ENCODE data around the gene PTGR3.
A peak's percentile ranks its signal among the peaks of the same experiment; 100 is the strongest.

Gene PTGR3

GRCh38 chr18:75231053-75231406, 22.1 kb upstream of the PTGR3 start:
- Histone ChIP-seq H3K4me1 (ENCODE audit: control insufficient read depth in 1 of 2, insufficient read depth in 2 of 2, low read length in 2 of 2) (peaks cover 14 to 41% of the 10 kb centered on the region in 2 donors), H3K4me3 (ENCODE audit: low read depth in 1 of 2, low read length in 2 of 2) (no peak overlapping the region)

GRCh38 chr18:75230163-75231052, 21.5 kb upstream of the PTGR3 start:
- H3K4me1 ChIP-seq (ENCODE audit: control insufficient read depth in 1 of 2, insufficient read depth in 2 of 2, low read length in 2 of 2) = peaks cover 14 to 41% of the 10 kb centered on the region in 2 donors
- H3K4me3 ChIP-seq (ENCODE audit: low read depth in 1 of 2, low read length in 2 of 2) = no peak overlapping the region
- peaks cover 0 to 2% of the 10 kb centered on the region in 2 donors for H3K36me3 ChIP-seq (ENCODE audit: control insufficient read depth in 1 of 2, insufficient read depth in 2 of 2, low read length in 2 of 2)
- H3K9me3 ChIP-seq (ENCODE audit: control insufficient read depth in 1 of 2, low read length in 2 of 2) = no peaks in the 10 kb centered on the region
- no peaks in the 10 kb centered on the region for H3K27me3 ChIP-seq (ENCODE audit: low read depth, low read length)
- H3K27ac ChIP-seq (ENCODE audit: low read length) = no peak overlapping the region

More at GRCh38 chr18:75231053-75231406, 22.1 kb upstream of the PTGR3 start:
- no peaks in the 10 kb centered on the region for H3K9me3 ChIP-seq (ENCODE audit: control insufficient read depth in 1 of 2, low read length in 2 of 2)
- H3K27me3 ChIP-seq (ENCODE audit: low read depth, low read length) = no peaks in the 10 kb centered on the region
- no peak overlapping the region for H3K27ac ChIP-seq (ENCODE audit: low read length)
- peaks cover 0 to 2% of the 10 kb centered on the region in 2 donors for H3K36me3 ChIP-seq (ENCODE audit: control insufficient read depth in 1 of 2, insufficient read depth in 2 of 2, low read length in 2 of 2)

GRCh38 chr18:75229437-75229836, 20.5 kb upstream of the PTGR3 start:
- no peaks in the 10 kb centered on the region for H3K27me3 ChIP-seq (ENCODE audit: low read depth, low read length)
- H3K9me3 ChIP-seq (ENCODE audit: control insufficient read depth in 1 of 2, low read length in 2 of 2) = no peaks in the 10 kb centered on the region
- peaks cover 14 to 48% of the 10 kb centered on the region in 2 donors for H3K4me1 ChIP-seq (ENCODE audit: control insufficient read depth in 1 of 2, insufficient read depth in 2 of 2, low read length in 2 of 2)
- H3K27ac ChIP-seq (ENCODE audit: low read length) = no peak overlapping the region
- H3K4me3 ChIP-seq (ENCODE audit: low read depth in 1 of 2, low read length in 2 of 2) = no peak overlapping the region
- no peaks in the 10 kb centered on the region for H3K36me3 ChIP-seq (ENCODE audit: control insufficient read depth in 1 of 2, insufficient read depth in 2 of 2, low read length in 2 of 2)

GRCh38 chr18:75228967-75229366, 20.0 kb upstream of the PTGR3 start:
- Histone ChIP-seq H3K36me3 (ENCODE audit: control insufficient read depth in 1 of 2, insufficient read depth in 2 of 2, low read length in 2 of 2) (no peaks in the 10 kb centered on the region), H3K27me3 (ENCODE audit: low read depth, low read length) (no peaks in the 10 kb centered on the region), H3K4me3 (ENCODE audit: low read depth in 1 of 2, low read length in 2 of 2) (no peak overlapping the region), H3K27ac (ENCODE audit: low read length) (no peak overlapping the region), H3K4me1 (ENCODE audit: control insufficient read depth in 1 of 2, insufficient read depth in 2 of 2, low read length in 2 of 2) (peaks cover 14 to 53% of the 10 kb centered on the region in 2 donors), H3K9me3 (ENCODE audit: control insufficient read depth in 1 of 2, low read length in 2 of 2) (no peaks in the 10 kb centered on the region)

GRCh38 chr18:75227535-75228296, 18.8 kb upstream of the PTGR3 start:
- no peaks in the 10 kb centered on the region for H3K9me3 ChIP-seq (ENCODE audit: control insufficient read depth in 1 of 2, low read length in 2 of 2)
- H3K36me3 ChIP-seq (ENCODE audit: control insufficient read depth in 1 of 2, insufficient read depth in 2 of 2, low read length in 2 of 2) = no peaks in the 10 kb centered on the region
- H3K27ac ChIP-seq (ENCODE audit: low read length) = peak overlapping the region; percentile 68
- H3K4me3 ChIP-seq (ENCODE audit: low read depth in 1 of 2, low read length in 2 of 2) = peak overlapping the region; percentile 49 to 52
- no peaks in the 10 kb centered on the region for H3K27me3 ChIP-seq (ENCODE audit: low read depth, low read length)
- H3K4me1 ChIP-seq (ENCODE audit: control insufficient read depth in 1 of 2, insufficient read depth in 2 of 2, low read length in 2 of 2) = peaks cover 14 to 60% of the 10 kb centered on the region in 2 donors

- no peaks in the 10 kb centered on the region for H3K36me3 ChIP-seq (ENCODE audit: control insufficient read depth in 1 of 2, insufficient read depth in 2 of 2, low read length in 2 of 2)
- H3K27ac ChIP-seq (ENCODE audit: low read length) = peak overlapping the region; percentile 68
- H3K4me1 ChIP-seq (ENCODE audit: control insufficient read depth in 1 of 2, insufficient read depth in 2 of 2, low read length in 2 of 2) = peaks cover 14 to 66% of the 10 kb centered on the region in 2 donors
- H3K9me3 ChIP-seq (ENCODE audit: control insufficient read depth in 1 of 2, low read length in 2 of 2) = no peaks in the 10 kb centered on the region
- H3K27me3 ChIP-seq (ENCODE audit: low read depth, low read length) = no peaks in the 10 kb centered on the region
- H3K4me3 ChIP-seq (ENCODE audit: low read depth in 1 of 2, low read length in 2 of 2) = peak overlapping the region; percentile 49 to 52
Measured at GRCh38 chr18:75226956-75227316, 18.0 kb upstream of the PTGR3 start.

GRCh38 chr18:75226286-75226955, 17.5 kb upstream of the PTGR3 start:
- Histone ChIP-seq H3K4me1 (ENCODE audit: control insufficient read depth in 1 of 2, insufficient read depth in 2 of 2, low read length in 2 of 2) (peaks cover 14 to 67% of the 10 kb centered on the region in 2 donors), H3K9me3 (ENCODE audit: control insufficient read depth in 1 of 2, low read length in 2 of 2) (no peaks in the 10 kb centered on the region), H3K4me3 (ENCODE audit: low read depth in 1 of 2, low read length in 2 of 2) (peak overlapping the region; percentile 49 to 52), H3K36me3 (ENCODE audit: control insufficient read depth in 1 of 2, insufficient read depth in 2 of 2, low read length in 2 of 2) (no peaks in the 10 kb centered on the region), H3K27me3 (ENCODE audit: low read depth, low read length) (no peaks in the 10 kb centered on the region), H3K27ac (ENCODE audit: low read length) (peak overlapping the region; percentile 68)

- Histone ChIP-seq H3K27ac (ENCODE audit: low read length) (peak overlapping the region; percentile 44), H3K4me1 (ENCODE audit: control insufficient read depth in 1 of 2, insufficient read depth in 2 of 2, low read length in 2 of 2) (peaks cover 14 to 65% of the 10 kb centered on the region in 2 donors), H3K4me3 (ENCODE audit: low read depth in 1 of 2, low read length in 2 of 2) (no peak overlapping the region), H3K27me3 (ENCODE audit: low read depth, low read length) (no peaks in the 10 kb centered on the region), H3K36me3 (ENCODE audit: control insufficient read depth in 1 of 2, insufficient read depth in 2 of 2, low read length in 2 of 2) (no peaks in the 10 kb centered on the region), H3K9me3 (ENCODE audit: control insufficient read depth in 1 of 2, low read length in 2 of 2) (no peaks in the 10 kb centered on the region)
Measured at GRCh38 chr18:75223687-75224347, 14.9 kb upstream of the PTGR3 start.

GRCh38 chr18:75222407-75222806, 13.5 kb upstream of the PTGR3 start:
- no peak overlapping the region for H3K27ac ChIP-seq (ENCODE audit: low read length)
- no peaks in the 10 kb centered on the region for H3K36me3 ChIP-seq (ENCODE audit: control insufficient read depth in 1 of 2, insufficient read depth in 2 of 2, low read length in 2 of 2)
- H3K4me3 ChIP-seq (ENCODE audit: low read depth in 1 of 2, low read length in 2 of 2) = peak overlapping the region in 1 of 2 donors; percentile 4
- H3K9me3 ChIP-seq (ENCODE audit: control insufficient read depth in 1 of 2, low read length in 2 of 2) = no peaks in the 10 kb centered on the region
- H3K4me1 ChIP-seq (ENCODE audit: control insufficient read depth in 1 of 2, insufficient read depth in 2 of 2, low read length in 2 of 2) = peaks cover 3 to 53% of the 10 kb centered on the region in 2 donors
- no peaks in the 10 kb centered on the region for H3K27me3 ChIP-seq (ENCODE audit: low read depth, low read length)

- Histone ChIP-seq H3K27me3 (ENCODE audit: low read depth, low read length) (no peaks in the 10 kb centered on the region), H3K36me3 (ENCODE audit: control insufficient read depth in 1 of 2, insufficient read depth in 2 of 2, low read length in 2 of 2) (no peaks in the 10 kb centered on the region), H3K4me1 (ENCODE audit: control insufficient read depth in 1 of 2, insufficient read depth in 2 of 2, low read length in 2 of 2) (peaks cover 4 to 48% of the 10 kb centered on the region in 2 donors), H3K27ac (ENCODE audit: low read length) (no peak overlapping the region), H3K9me3 (ENCODE audit: control insufficient read depth in 1 of 2, low read length in 2 of 2) (no peaks in the 10 kb centered on the region), H3K4me3 (ENCODE audit: low read depth in 1 of 2, low read length in 2 of 2) (peak overlapping the region in 1 of 2 donors; percentile 4)
Measured at GRCh38 chr18:75221897-75222296, 13.0 kb upstream of the PTGR3 start.
